ENCODE results near the gene GGNBP2.

The GGNBP2 gene

DNA sequence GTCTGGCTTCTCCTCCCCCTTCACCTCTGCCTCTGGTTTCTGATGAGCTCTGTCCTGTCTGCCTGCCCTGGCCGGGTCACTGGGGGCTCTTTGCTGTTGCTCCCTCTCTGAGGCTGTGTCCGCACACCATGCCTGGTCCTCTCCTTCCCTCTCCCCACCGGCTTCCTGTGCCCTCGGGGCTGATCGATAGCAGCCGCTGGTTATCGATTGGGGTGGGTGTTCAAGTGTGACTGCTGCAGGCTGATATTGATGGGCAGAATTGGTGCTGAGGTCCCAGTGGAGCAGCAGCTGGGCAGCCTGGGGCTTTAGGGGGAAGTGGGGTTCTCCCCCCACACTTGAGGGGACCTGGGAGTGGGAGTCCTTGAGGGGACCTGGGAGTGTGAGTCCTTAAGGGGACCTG, 73.1 kb downstream of the GGNBP2 start:
- H3K27ac ChIP-seq (replicated peaks), result no peak overlapping the region
- no peak overlapping the region for H3K4me3 ChIP-seq (replicated peaks; ENCODE audit: insufficient read depth, low read length)
- no peak for DNase-seq (ENCODE audit: low read depth in 1 of 2, low spot score in 1 of 2)
- H3K27me3 ChIP-seq (ENCODE audit: insufficient read depth, poor library complexity, severe bottlenecking), result no peaks in the 10 kb centered on the region
- TF ChIP-seq GABPA (IDR thresholded peaks at IDR 0.05; ENCODE audit: low read depth) (no peak), POLR2AphosphoS5 (IDR thresholded peaks at IDR 0.05; ENCODE audit: low read depth) (no peak), SPI1 (IDR thresholded peaks at IDR 0.05; ENCODE audit: borderline replicate concordance, low read depth) (no peak)
- TF ChIP-seq, protein P1, sequence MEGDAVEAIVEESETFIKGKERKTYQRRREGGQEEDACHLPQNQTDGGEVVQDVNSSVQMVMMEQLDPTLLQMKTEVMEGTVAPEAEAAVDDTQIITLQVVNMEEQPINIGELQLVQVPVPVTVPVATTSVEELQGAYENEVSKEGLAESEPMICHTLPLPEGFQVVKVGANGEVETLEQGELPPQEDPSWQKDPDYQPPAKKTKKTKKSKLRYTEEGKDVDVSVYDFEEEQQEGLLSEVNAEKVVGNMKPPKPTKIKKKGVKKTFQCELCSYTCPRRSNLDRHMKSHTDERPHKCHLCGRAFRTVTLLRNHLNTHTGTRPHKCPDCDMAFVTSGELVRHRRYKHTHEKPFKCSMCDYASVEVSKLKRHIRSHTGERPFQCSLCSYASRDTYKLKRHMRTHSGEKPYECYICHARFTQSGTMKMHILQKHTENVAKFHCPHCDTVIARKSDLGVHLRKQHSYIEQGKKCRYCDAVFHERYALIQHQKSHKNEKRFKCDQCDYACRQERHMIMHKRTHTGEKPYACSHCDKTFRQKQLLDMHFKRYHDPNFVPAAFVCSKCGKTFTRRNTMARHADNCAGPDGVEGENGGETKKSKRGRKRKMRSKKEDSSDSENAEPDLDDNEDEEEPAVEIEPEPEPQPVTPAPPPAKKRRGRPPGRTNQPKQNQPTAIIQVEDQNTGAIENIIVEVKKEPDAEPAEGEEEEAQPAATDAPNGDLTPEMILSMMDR (IDR thresholded peaks at IDR 0.05; ENCODE audit: insufficient read depth, low read length), result no peak
- TF ChIP-seq, protein P2, sequence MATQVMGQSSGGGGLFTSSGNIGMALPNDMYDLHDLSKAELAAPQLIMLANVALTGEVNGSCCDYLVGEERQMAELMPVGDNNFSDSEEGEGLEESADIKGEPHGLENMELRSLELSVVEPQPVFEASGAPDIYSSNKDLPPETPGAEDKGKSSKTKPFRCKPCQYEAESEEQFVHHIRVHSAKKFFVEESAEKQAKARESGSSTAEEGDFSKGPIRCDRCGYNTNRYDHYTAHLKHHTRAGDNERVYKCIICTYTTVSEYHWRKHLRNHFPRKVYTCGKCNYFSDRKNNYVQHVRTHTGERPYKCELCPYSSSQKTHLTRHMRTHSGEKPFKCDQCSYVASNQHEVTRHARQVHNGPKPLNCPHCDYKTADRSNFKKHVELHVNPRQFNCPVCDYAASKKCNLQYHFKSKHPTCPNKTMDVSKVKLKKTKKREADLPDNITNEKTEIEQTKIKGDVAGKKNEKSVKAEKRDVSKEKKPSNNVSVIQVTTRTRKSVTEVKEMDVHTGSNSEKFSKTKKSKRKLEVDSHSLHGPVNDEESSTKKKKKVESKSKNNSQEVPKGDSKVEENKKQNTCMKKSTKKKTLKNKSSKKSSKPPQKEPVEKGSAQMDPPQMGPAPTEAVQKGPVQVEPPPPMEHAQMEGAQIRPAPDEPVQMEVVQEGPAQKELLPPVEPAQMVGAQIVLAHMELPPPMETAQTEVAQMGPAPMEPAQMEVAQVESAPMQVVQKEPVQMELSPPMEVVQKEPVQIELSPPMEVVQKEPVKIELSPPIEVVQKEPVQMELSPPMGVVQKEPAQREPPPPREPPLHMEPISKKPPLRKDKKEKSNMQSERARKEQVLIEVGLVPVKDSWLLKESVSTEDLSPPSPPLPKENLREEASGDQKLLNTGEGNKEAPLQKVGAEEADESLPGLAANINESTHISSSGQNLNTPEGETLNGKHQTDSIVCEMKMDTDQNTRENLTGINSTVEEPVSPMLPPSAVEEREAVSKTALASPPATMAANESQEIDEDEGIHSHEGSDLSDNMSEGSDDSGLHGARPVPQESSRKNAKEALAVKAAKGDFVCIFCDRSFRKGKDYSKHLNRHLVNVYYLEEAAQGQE (IDR thresholded peaks at IDR 0.05; ENCODE audit: insufficient replicate concordance, low read depth), result no peak

DNA sequence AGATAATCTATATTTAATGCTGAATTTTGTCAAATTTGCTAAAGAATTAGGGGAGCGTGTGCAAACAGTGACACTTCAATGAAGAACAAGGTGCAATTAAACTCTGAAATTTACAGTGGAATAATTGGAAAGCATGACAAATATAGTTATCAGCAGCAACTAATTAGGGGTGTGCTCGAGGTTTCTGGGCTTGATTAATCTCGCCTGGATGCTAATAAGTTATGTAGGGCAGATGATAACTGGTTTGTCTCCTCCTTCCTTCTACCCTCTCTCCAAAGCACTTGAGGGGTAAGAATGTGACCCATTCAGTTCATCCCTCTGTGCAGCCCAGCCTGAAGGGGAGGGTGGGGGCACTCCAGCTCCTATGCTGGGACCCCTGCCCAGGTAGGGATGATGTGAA, 78.6 kb downstream of the GGNBP2 start:
- Histone ChIP-seq H3K27me3 (ENCODE audit: insufficient read depth, poor library complexity, severe bottlenecking) (no peaks in the 10 kb centered on the region), H3K4me3 (replicated peaks; ENCODE audit: insufficient read depth, low read length) (no peak overlapping the region), H3K27ac (replicated peaks) (no peak overlapping the region)
- no peak for DNase-seq (ENCODE audit: low read depth in 1 of 2, low spot score in 1 of 2)
- TF ChIP-seq POLR2AphosphoS5 (IDR thresholded peaks at IDR 0.05; ENCODE audit: low read depth) (no peak), SPI1 (IDR thresholded peaks at IDR 0.05; ENCODE audit: borderline replicate concordance, low read depth) (no peak), GABPA (IDR thresholded peaks at IDR 0.05; ENCODE audit: low read depth) (no peak)
- TF ChIP-seq, protein P2 (IDR thresholded peaks at IDR 0.05; ENCODE audit: insufficient replicate concordance, low read depth), result no peak
- TF ChIP-seq, protein P1 (IDR thresholded peaks at IDR 0.05; ENCODE audit: insufficient read depth, low read length), result no peak

DNA sequence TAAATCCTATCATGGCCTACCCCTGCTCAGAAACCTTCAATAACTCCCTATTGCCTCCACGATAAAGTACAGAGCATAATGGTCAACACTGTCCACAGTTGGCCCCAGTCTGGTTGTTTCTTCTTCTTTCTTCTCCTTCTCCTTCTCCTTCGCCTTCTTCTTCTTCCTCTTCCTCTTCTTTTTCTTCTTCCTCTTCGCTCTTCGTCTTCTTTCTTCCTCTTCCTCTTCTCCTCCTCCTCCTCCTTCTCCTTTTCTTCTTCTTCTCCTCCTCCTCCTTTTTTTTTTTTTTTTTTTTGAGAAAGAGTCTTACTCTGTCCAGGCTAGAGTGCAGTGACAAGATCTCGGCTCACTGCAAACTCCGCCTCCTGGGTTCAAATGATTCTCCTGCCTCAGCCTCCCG, 80.5 kb downstream of the GGNBP2 start:
- peak; percentile 27; the same call in 1 of the 2 replicates for TF ChIP-seq SPI1 (IDR thresholded peaks at IDR 0.05; ENCODE audit: borderline replicate concordance, low read depth)
- no peak for TF ChIP-seq POLR2AphosphoS5 (IDR thresholded peaks at IDR 0.05; ENCODE audit: low read depth)
- DNase-seq (ENCODE audit: low read depth in 1 of 2, low spot score in 1 of 2), result no peak
- no peak overlapping the region for H3K4me3 ChIP-seq (replicated peaks; ENCODE audit: insufficient read depth, low read length)
- H3K27ac ChIP-seq (replicated peaks), result no peak overlapping the region
- no peaks in the 10 kb centered on the region for H3K27me3 ChIP-seq (ENCODE audit: insufficient read depth, poor library complexity, severe bottlenecking)

DNA sequence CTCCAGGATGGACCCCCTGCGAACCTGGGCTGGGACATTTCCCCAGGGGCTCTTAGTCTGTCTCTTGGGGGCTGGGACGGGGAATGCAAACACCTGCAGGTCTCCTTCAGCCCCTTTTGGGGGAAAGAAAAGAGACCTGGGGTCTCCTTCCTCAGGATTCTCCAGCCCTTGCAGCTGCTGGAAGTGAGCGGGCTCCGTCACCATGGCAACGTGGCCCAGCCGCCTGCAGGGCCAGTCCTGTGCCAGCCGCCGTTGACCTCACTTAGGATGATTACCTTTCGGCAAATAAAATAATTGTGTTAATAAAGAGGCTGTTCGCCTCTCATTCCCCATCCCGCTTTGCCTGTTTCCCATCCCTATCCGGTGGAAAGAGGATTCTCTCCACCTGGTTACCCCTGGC, 82.4 kb downstream of the GGNBP2 start:
- no peak overlapping the region for H3K27ac ChIP-seq (replicated peaks)
- no peak overlapping the region for H3K4me3 ChIP-seq (replicated peaks; ENCODE audit: insufficient read depth, low read length)
- no peaks in the 10 kb centered on the region for H3K27me3 ChIP-seq (ENCODE audit: insufficient read depth, poor library complexity, severe bottlenecking)
- TF ChIP-seq SPI1 (IDR thresholded peaks at IDR 0.05; ENCODE audit: borderline replicate concordance, low read depth) (no peak), GABPA (IDR thresholded peaks at IDR 0.05; ENCODE audit: low read depth) (no peak), POLR2AphosphoS5 (IDR thresholded peaks at IDR 0.05; ENCODE audit: low read depth) (no peak)
- TF ChIP-seq, protein P1 (IDR thresholded peaks at IDR 0.05; ENCODE audit: insufficient read depth, low read length), result no peak
- TF ChIP-seq, protein P2 (IDR thresholded peaks at IDR 0.05; ENCODE audit: insufficient replicate concordance, low read depth), result no peak
- no peak for DNase-seq (ENCODE audit: low read depth in 1 of 2, low spot score in 1 of 2)
